ENCODE measurements around the gene TMEM170B.
"Not testable (repeated sequence)": the region's sequence is repeated elsewhere in the genome, so short reads cannot be mapped to it uniquely, and the experiment has no call there.

The TMEM170B gene

DNA sequence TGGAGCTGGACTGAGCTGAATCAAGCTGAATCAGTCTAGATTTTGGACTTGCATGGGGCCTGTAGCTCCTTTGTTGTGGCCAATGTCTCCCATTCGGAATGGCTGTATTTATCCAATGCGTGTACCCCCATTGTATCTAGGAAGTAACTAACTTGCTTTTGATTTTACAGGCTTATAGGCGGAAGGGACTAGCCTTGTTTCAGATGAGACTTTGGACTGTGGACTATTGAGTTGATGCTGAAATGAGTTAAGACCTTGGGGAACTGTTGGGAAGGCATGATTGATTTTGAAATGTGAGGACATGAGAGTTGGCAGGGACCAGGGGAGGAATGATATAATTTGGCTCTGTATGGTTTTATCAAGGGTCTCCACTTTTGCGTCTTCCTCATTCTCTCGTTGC is 3.0 kb upstream of the TMEM170B start:
- no peak overlapping the region for H3K9ac ChIP-seq (ENCODE audit: low read length)
- no peaks in the 10 kb centered on the region for H3K9me3 ChIP-seq (ENCODE audit: low read length)
- no peaks in the 10 kb centered on the region for H3K36me3 ChIP-seq (ENCODE audit: insufficient read depth, low read length)
- no peak overlapping the region for H3K27ac ChIP-seq (ENCODE audit: low read depth, low read length)
- no peak overlapping the region for H3K4me3 ChIP-seq (ENCODE audit: low read depth in 1 of 2, low read length in 2 of 2)
- H3K27me3 ChIP-seq (ENCODE audit: control insufficient read depth in 1 of 2, insufficient read depth in 2 of 2, low read length in 2 of 2) = no peaks in the 10 kb centered on the region
- H3K4me1 ChIP-seq (ENCODE audit: insufficient read depth, low read length) = peaks cover 14% of the 10 kb centered on the region

DNA sequence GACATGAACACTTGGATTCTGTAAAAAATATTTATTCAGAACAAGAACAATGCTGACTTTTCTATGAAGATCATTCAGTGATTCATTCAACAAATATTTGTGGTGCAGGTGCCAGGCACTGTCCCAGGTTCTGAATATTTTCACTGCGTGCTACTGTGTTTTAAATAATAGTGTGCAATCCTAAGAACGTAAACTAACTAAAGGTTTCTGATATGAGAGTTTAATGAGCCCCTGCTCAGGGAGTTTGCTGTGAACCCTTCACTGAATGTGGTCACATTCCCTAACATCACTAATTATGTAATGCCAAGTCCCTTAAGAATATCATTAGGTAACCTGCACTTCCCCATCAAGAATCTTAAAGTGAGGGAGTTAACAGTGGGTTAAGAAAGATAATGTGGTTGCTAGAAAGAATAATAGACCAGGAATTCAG is 1.7 kb upstream of the TMEM170B start:
- Histone ChIP-seq H3K4me3 (ENCODE audit: low read depth in 1 of 2, low read length in 2 of 2) (no peak overlapping the region), H3K27me3 (ENCODE audit: control insufficient read depth in 1 of 2, insufficient read depth in 2 of 2, low read length in 2 of 2) (no peaks in the 10 kb centered on the region), H3K9me3 (ENCODE audit: low read length) (no peaks in the 10 kb centered on the region), H3K4me1 (ENCODE audit: insufficient read depth, low read length) (peaks cover 17% of the 10 kb centered on the region), H3K9ac (ENCODE audit: low read length) (no peak overlapping the region), H3K27ac (ENCODE audit: low read depth, low read length) (no peak overlapping the region), H3K36me3 (ENCODE audit: insufficient read depth, low read length) (no peaks in the 10 kb centered on the region)

DNA sequence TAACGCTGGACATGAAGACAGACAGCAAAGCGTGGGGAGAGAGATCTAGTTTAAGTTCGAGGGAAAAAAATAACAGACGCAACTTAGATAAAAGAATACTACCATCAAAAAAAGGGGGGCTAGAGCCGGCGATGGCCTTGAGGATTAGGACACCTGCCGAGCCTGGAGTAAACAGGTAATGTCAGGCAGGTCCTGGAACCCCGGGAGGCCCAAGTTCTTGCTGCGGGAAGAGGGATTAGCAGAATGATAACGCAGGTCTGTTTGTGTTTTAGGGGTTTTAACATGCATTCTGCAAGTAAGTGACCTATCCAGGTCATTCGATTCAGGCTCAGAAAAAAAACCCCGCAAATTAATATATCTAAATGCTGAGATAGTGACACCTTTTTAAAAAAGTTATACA is 754 bp upstream of the TMEM170B start:
- Histone ChIP-seq H3K4me3 (ENCODE audit: low read depth in 1 of 2, low read length in 2 of 2) (peak overlapping the region; percentile 65 to 96), H3K27ac (ENCODE audit: low read depth, low read length) (peak overlapping the region; percentile 79), H3K4me1 (ENCODE audit: insufficient read depth, low read length) (peaks cover 13% of the 10 kb centered on the region), H3K27me3 (ENCODE audit: control insufficient read depth in 1 of 2, insufficient read depth in 2 of 2, low read length in 2 of 2) (no peaks in the 10 kb centered on the region), H3K9ac (ENCODE audit: low read length) (peak overlapping the region; percentile 19), H3K9me3 (ENCODE audit: low read length) (no peaks in the 10 kb centered on the region), H3K36me3 (ENCODE audit: insufficient read depth, low read length) (no peaks in the 10 kb centered on the region)

DNA sequence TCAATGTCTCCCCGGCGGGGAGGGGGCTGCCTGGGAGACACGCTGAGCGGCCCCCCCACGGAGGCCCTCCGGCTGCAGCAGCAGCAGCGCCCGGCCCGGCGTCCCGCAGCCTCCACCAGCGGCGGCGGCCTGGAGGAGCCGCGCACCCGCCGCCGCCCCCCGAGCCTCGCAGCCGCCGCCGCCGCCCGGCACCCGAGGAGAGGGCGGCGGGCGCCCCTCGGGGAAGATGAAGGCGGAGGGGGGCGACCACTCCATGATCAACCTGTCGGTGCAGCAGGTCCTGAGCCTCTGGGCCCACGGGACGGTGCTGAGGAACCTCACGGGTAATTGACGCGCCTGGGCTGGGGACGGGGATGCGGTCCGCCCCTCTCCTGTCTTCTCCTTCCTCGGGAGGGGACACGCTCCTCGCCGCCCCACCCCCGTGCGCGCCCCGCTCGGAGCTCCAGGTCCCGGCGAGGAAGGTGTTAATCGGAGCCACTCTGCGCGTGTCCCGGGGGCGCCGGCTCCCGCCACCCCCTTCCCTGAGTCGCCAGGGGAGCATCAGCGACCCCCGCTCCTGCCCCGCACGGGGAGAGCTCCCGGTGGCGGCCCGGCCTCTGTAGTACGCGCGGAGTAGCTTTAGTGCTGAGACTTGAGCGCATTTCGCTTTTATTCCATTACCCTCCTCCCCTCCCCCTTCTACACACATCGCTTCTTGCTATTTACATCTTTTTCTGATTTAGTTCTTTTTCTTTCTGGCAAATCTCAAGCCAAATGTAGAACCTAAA is 686 bp downstream of the TMEM170B start:
- peak overlapping the region; percentile 79 for H3K27ac ChIP-seq (ENCODE audit: low read depth, low read length)
- peak overlapping the region; percentile 66 to 96 for H3K4me3 ChIP-seq (ENCODE audit: low read depth in 1 of 2, low read length in 2 of 2)

DNA sequence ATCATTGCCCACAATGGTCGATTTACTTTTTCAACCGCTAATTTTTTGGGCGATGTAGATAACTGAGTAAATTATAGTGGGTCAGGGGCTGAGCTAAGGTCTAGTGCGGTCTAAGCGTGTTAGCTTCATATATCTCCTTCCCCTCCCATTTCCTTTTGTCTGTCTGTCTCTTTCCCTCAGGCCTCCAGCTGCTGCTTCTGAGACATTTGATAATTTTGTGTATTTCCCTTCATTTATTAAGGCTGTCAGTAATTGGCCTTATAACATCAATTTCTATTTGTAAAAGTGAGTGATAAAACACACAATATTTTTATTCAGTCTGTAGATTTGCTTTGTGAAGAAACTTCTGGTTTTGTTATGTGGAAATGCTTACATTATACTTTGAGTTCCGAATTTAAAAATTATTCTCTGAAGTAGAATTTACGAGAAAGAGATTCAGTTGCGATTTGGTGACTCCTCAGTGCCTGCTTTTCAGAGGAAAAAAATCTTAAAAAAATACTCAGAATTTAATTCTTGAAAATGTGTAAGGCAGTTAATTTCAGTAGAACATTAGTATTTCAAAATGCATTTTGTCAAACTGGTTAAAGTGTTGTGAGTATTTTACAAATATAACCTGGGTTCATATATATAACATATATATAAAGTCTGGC is 1.4 kb downstream of the TMEM170B start:
- H3K36me3 ChIP-seq (ENCODE audit: insufficient read depth, low read length) = no peaks in the 10 kb centered on the region
- no peaks in the 10 kb centered on the region for H3K9me3 ChIP-seq (ENCODE audit: low read length)
- peak overlapping the region; percentile 72 for H3K27ac ChIP-seq (ENCODE audit: low read depth, low read length)
- peak overlapping the region; percentile 66 to 96 for H3K4me3 ChIP-seq (ENCODE audit: low read depth in 1 of 2, low read length in 2 of 2)
- H3K4me1 ChIP-seq (ENCODE audit: insufficient read depth, low read length) = peaks cover 10% of the 10 kb centered on the region
- no peaks in the 10 kb centered on the region for H3K27me3 ChIP-seq (ENCODE audit: control insufficient read depth in 1 of 2, insufficient read depth in 2 of 2, low read length in 2 of 2)
- peak overlapping the region; percentile 62 for H3K9ac ChIP-seq (ENCODE audit: low read length)

More for the DNA sequence above, 686 bp downstream of the TMEM170B start:
- Histone ChIP-seq H3K27me3 (ENCODE audit: control insufficient read depth in 1 of 2, insufficient read depth in 2 of 2, low read length in 2 of 2) (no peaks in the 10 kb centered on the region), H3K9ac (ENCODE audit: low read length) (peak overlapping the region; percentile 62), H3K9me3 (ENCODE audit: low read length) (no peaks in the 10 kb centered on the region), H3K36me3 (ENCODE audit: insufficient read depth, low read length) (no peaks in the 10 kb centered on the region), H3K4me1 (ENCODE audit: insufficient read depth, low read length) (peaks cover 10% of the 10 kb centered on the region)

DNA sequence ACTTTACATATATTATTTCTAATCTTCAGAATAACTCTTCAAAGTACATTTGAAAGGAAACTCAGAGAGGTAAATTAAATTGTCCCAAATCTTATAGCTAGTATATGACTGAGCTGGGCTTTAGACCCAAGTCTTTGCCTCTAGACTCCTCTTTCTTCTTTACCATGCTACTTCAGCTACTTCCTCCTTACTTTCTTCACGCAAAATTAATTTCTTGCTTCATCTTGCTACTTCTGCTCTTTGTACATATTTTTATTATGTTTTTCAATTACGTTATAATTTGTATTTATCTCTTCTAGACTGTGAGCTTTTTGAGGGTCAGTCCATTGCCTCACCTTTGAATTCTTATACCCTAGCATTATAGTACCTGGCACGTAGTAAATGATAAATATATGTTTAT is 5.3 kb downstream of the TMEM170B start:
- H3K9ac ChIP-seq (ENCODE audit: low read length) = no peak overlapping the region
- no peaks in the 10 kb centered on the region for H3K36me3 ChIP-seq (ENCODE audit: insufficient read depth, low read length)
- no peak overlapping the region for H3K4me3 ChIP-seq (ENCODE audit: low read depth in 1 of 2, low read length in 2 of 2)
- H3K4me1 ChIP-seq (ENCODE audit: insufficient read depth, low read length) = peaks cover 10% of the 10 kb centered on the region
- H3K9me3 ChIP-seq (ENCODE audit: low read length) = no peaks in the 10 kb centered on the region
- no peak overlapping the region for H3K27ac ChIP-seq (ENCODE audit: low read depth, low read length)
- no peaks in the 10 kb centered on the region for H3K27me3 ChIP-seq (ENCODE audit: control insufficient read depth in 1 of 2, insufficient read depth in 2 of 2, low read length in 2 of 2)

DNA sequence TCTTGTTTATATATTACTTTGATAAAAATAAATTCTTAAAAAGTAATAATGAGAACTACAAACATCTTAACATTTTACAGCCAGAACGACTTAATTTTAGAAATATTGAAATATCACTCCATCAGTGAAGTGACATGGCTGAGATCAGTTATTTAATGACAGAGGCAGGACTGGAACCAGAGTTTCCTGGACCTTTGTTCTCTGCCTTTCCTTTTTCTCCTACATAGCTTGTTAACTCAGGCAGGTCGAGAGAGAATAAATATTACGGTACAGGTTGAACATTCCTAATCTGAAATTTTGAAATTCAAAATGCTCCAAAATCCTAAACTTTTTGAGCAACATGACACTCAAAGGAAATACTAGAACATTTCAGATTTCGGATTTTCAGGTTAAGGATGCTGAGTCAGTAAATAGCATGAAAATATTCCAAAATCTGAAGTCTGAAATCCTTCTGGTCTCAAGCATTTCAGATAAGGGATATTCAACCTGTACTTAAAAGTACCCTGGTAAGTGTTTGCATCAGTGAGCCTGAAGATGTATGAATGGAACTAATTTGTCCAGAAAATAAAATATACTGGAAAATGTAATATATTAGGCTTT is 6.5 kb downstream of the TMEM170B start:
- Histone ChIP-seq H3K9me3 (ENCODE audit: low read length) (no peaks in the 10 kb centered on the region), H3K9ac (ENCODE audit: low read length) (no peak overlapping the region), H3K4me1 (ENCODE audit: insufficient read depth, low read length) (peaks cover 6% of the 10 kb centered on the region), H3K4me3 (ENCODE audit: low read depth in 1 of 2, low read length in 2 of 2) (no peak overlapping the region), H3K36me3 (ENCODE audit: insufficient read depth, low read length) (no peaks in the 10 kb centered on the region), H3K27me3 (ENCODE audit: control insufficient read depth in 1 of 2, insufficient read depth in 2 of 2, low read length in 2 of 2) (no peaks in the 10 kb centered on the region), H3K27ac (ENCODE audit: low read depth, low read length) (no peak overlapping the region)

DNA sequence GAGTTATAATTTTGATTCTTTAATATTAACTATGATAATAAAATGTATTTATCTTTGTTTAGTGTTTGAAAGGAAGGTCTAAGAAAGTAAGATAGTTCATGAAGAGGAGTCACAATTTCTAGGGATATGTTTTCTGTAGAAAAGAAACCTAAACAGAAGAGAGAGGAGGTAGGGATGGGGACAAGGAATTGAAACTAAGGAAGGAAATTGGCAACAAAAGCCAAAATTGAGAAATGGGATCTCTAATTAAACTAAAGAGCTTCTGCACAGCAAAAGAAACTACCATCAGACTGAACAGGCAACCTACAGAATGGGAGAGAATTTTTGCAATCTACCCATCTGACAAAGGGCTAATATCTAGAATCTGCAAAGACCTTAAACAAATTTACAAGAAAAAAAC is 10.3 kb downstream of the TMEM170B start:
- H3K27ac ChIP-seq (ENCODE audit: low read depth, low read length); H3K4me3 ChIP-seq (ENCODE audit: low read depth in 1 of 2, low read length in 2 of 2); H3K27me3 ChIP-seq (ENCODE audit: control insufficient read depth in 1 of 2, insufficient read depth in 2 of 2, low read length in 2 of 2); H3K4me1 ChIP-seq (ENCODE audit: insufficient read depth, low read length); H3K9me3 ChIP-seq (ENCODE audit: low read length); H3K9ac ChIP-seq (ENCODE audit: low read length); H3K36me3 ChIP-seq (ENCODE audit: insufficient read depth, low read length): not testable (repeated sequence)

DNA sequence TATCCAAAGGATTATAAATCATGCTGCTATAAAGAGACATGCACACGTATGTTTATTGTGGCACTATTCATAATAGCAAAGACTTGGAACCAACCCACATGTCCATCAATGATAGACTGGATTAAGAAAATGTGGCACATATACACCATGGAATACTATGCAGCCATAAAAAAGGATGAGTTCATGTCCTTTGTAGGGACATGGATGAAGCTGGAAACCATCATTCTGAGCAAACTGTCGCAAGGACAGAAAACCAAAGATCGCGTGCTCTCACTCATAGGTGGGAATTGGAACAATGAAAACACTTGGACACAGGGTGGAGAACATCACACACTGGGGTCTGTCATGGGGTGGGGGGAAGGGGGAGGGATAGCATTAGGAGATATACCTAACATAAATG is 11.0 kb downstream of the TMEM170B start:
- H3K36me3 ChIP-seq (ENCODE audit: insufficient read depth, low read length); H3K27ac ChIP-seq (ENCODE audit: low read depth, low read length); H3K9me3 ChIP-seq (ENCODE audit: low read length); H3K9ac ChIP-seq (ENCODE audit: low read length); H3K27me3 ChIP-seq (ENCODE audit: control insufficient read depth in 1 of 2, insufficient read depth in 2 of 2, low read length in 2 of 2); H3K4me3 ChIP-seq (ENCODE audit: low read depth in 1 of 2, low read length in 2 of 2); H3K4me1 ChIP-seq (ENCODE audit: insufficient read depth, low read length): not testable (repeated sequence)

DNA sequence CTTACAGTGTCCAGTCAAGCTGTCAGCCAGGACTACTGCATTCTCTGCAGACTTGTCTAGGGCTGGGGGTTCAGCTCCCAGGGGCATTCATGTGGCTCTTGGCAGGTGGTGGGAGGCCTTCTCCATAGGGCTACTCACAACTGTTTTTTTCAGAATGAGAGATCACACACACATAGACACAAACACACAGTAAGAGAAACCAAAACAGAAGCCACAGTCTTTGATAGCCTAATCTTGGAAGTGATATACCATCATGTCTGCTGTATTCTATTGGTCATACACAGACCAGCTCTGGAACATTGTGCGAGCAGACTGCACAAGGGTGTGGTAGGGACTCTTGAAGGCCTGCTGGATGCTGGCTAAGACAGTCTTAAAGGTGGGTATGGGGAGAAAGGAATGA is 13.5 kb downstream of the TMEM170B start:
- Histone ChIP-seq H3K27me3 (ENCODE audit: control insufficient read depth in 1 of 2, insufficient read depth in 2 of 2, low read length in 2 of 2) (no peaks in the 10 kb centered on the region), H3K36me3 (ENCODE audit: insufficient read depth, low read length) (no peaks in the 10 kb centered on the region), H3K27ac (ENCODE audit: low read depth, low read length) (no peak overlapping the region), H3K4me3 (ENCODE audit: low read depth in 1 of 2, low read length in 2 of 2) (no peak overlapping the region), H3K4me1 (ENCODE audit: insufficient read depth, low read length) (no peaks in the 10 kb centered on the region), H3K9ac (ENCODE audit: low read length) (no peak overlapping the region), H3K9me3 (ENCODE audit: low read length) (no peaks in the 10 kb centered on the region)

DNA sequence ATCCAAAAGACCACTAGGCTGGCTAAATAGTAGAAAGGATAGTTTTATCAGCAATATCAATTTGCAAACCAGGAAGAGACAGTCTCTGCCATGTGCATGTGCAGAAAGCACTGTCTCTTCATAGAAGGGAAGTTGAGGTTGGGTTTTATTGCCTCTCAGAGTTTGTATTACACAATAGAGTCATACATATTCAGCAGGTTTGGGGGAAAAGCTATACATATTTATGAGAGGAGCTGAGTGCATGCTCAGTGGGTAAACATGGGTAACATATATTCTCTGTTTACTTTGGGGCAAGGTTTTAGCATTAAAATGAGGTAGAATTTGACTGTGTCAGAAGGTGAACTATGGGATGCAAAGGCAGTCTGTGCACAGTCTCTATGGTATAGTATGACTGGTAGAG is 14.9 kb downstream of the TMEM170B start:
- no peak overlapping the region for H3K9ac ChIP-seq (ENCODE audit: low read length)
- no peaks in the 10 kb centered on the region for H3K36me3 ChIP-seq (ENCODE audit: insufficient read depth, low read length)
- H3K4me3 ChIP-seq (ENCODE audit: low read depth in 1 of 2, low read length in 2 of 2) = no peak overlapping the region
- H3K27ac ChIP-seq (ENCODE audit: low read depth, low read length) = no peak overlapping the region
- no peaks in the 10 kb centered on the region for H3K9me3 ChIP-seq (ENCODE audit: low read length)
- H3K27me3 ChIP-seq (ENCODE audit: control insufficient read depth in 1 of 2, insufficient read depth in 2 of 2, low read length in 2 of 2) = no peaks in the 10 kb centered on the region
- no peaks in the 10 kb centered on the region for H3K4me1 ChIP-seq (ENCODE audit: insufficient read depth, low read length)

Data from muscle layer of colon (tissue), 2 donors.